Endothelial cell of umbilical vein (primary cell): Measurements from ENCODE around the gene MAGI1. TPM values are rescaled to one million over a fixed set of nuclear protein-coding genes. Genes with fewer than 3 reads are reported as not detected.

Experiments
- BruUV-seq: library from RNA; stranded (reverse); fragments of 400-500 nt; replicated peaks from 2 replicates; lab custom pipeline; 2021; lab: Mats Ljungman, UMichigan
- CTCF ChIA-PET: fragments of 300-600, 350-600 bp; sonication (Branson Sonifier 250); formaldehyde crosslinking; loops from one replicate; lab custom pipeline; 2021; ENCODE audit warnings: antibody characterized with exemption, inconsistent platforms; lab: Charles Lee
- POLR2A ChIA-PET: fragments of 300-600, 350-600 bp; sonication (Branson Sonifier 250); formaldehyde crosslinking; loops from one replicate; lab custom pipeline; 2021; ENCODE audit warnings: antibody characterized with exemption, inconsistent platforms; lab: Charles Lee
- DNase-seq: peaks from one replicate; pipeline ENCODE4 v3.0.0-alpha.2; 2011; ENCODE audit warnings: low read depth, low spot score
- FAIRE-seq: peaks from 2 replicates; lab custom pipeline; 2011; peaks lifted over from hg19 to GRCh38; lab: Jason Lieb, UNC
- H2AFZ ChIP-seq: 2 replicates; pipeline ENCODE4 v1.6.0; 2012; ENCODE audit warnings: low read depth, low read length, control low read depth, inconsistent platforms
- H3K27ac ChIP-seq: 2 replicates; pipeline ENCODE4 v1.5.1; 2011; ENCODE audit warnings: low read depth, mild to moderate bottlenecking, control low read depth, low read length, moderate library complexity; ENCODE audit not compliant: insufficient read depth
- H3K27me3 ChIP-seq, 2 experiments: 2 replicates each; pipeline versions ENCODE4 v1.6.0 to v1.6.1; 2011; ENCODE audit warnings: low read length in 2 of 2, mixed read lengths in 1 of 2; ENCODE audit not compliant: control insufficient read depth in 2 of 2, insufficient read depth in 2 of 2
- H3K36me3 ChIP-seq, 2 experiments: 2 replicates in 1 of 2; 3 replicates in 1 of 2; pipeline ENCODE4 v1.5.1; 2011; ENCODE audit warnings: low read length in 2 of 2, mild to moderate bottlenecking in 1 of 2, moderate library complexity in 1 of 2; ENCODE audit not compliant: control insufficient read depth in 2 of 2, insufficient read depth in 2 of 2; ENCODE audit errors: extremely low read depth in 1 of 2
- H3K4me1 ChIP-seq: 3 replicates; pipeline ENCODE4 v1.5.1; 2011; ENCODE audit warnings: mild to moderate bottlenecking, low read length; ENCODE audit not compliant: control insufficient read depth, insufficient read depth; ENCODE audit errors: extremely low read depth
- H3K4me2 ChIP-seq: 2 replicates; pipeline ENCODE4 v1.6.1; 2011; ENCODE audit warnings: low read length, control low read depth, mixed read lengths; ENCODE audit not compliant: insufficient read depth
- H3K4me3 ChIP-seq, 3 experiments: fragments of 200-600 bp in 1 of 3; sonication (generic), shearing (Covaris generic) in 1 of 3; replicated peaks in 1 of 3; 2 replicates each; pipeline ENCODE4 v1.5.1; 2011 to 2016; ENCODE audit warnings: control low read depth in 3 of 3, low read length in 3 of 3, mild to moderate bottlenecking in 2 of 3, inconsistent platforms in 1 of 3, low read depth in 1 of 3, moderate library complexity in 1 of 3; ENCODE audit not compliant: insufficient read depth in 1 of 3
- H3K79me2 ChIP-seq: 2 replicates; pipeline ENCODE4 v1.6.0; 2012; ENCODE audit warnings: low read length, inconsistent platforms; ENCODE audit not compliant: control insufficient read depth, insufficient read depth
- H3K9ac ChIP-seq: replicated peaks from 2 replicates; pipeline ENCODE3; 2011; ENCODE audit warnings: low read length, control low read depth; ENCODE audit not compliant: insufficient read depth; ENCODE audit errors: extremely low read depth
- H3K9me1 ChIP-seq: replicated peaks from 3 replicates; pipeline ENCODE4 v1.6.0; 2011; ENCODE audit warnings: mild to moderate bottlenecking, low read length; ENCODE audit not compliant: control insufficient read depth, insufficient read depth; ENCODE audit errors: extremely low read depth
- H3K9me3 ChIP-seq: replicated peaks from 2 replicates; pipeline ENCODE4 v1.5.1; 2012; ENCODE audit warnings: low read length, inconsistent platforms; ENCODE audit not compliant: control insufficient read depth, insufficient read depth
- H4K20me1 ChIP-seq: replicated peaks from 2 replicates; pipeline ENCODE3; 2011; ENCODE audit warnings: mild to moderate bottlenecking, low read length; ENCODE audit not compliant: control insufficient read depth, insufficient read depth; ENCODE audit errors: extremely low read depth
- CTCF ChIP-seq, 2 donors: IDR thresholded peaks; 1 replicate in 1 of 2; 2 replicates in 1 of 2; pipeline ENCODE4 v1.5.1; 2011; ENCODE audit warnings: low read length in 2 of 2, mild to moderate bottlenecking in 2 of 2, moderate library complexity in 2 of 2, control low read depth in 1 of 2, inconsistent platforms in 1 of 2, low read depth in 1 of 2; ENCODE audit not compliant: insufficient read depth in 1 of 2; ENCODE audit errors: extremely low read depth in 1 of 2
- EZH2 ChIP-seq: IDR thresholded peaks from 2 replicates; pipeline ENCODE4 v1.6.1; 2012; ENCODE audit warnings: borderline replicate concordance, low read depth, mild to moderate bottlenecking, moderate library complexity, low read length, inconsistent platforms; ENCODE audit not compliant: severe bottlenecking
- FOS ChIP-seq: IDR thresholded peaks from 2 replicates; pipeline ENCODE4 v1.6.1; 2011; ENCODE audit warnings: mild to moderate bottlenecking, low read length, moderate library complexity, borderline replicate concordance; ENCODE audit not compliant: insufficient read depth
- GATA2 ChIP-seq: IDR thresholded peaks from 2 replicates; pipeline ENCODE4 v1.7.0; 2011; ENCODE audit warnings: low read depth, mild to moderate bottlenecking, moderate library complexity, mixed read lengths, low read length; ENCODE audit not compliant: insufficient read length, insufficient read depth
- JUN ChIP-seq: IDR thresholded peaks from 2 replicates; pipeline ENCODE4 v1.6.1; 2011; ENCODE audit warnings: borderline replicate concordance, low read depth; ENCODE audit not compliant: insufficient read length, insufficient read depth
- MAX ChIP-seq: IDR thresholded peaks from 2 replicates; pipeline ENCODE4 v1.6.1; 2011; ENCODE audit not compliant: insufficient read depth, insufficient read length
- MYC ChIP-seq: IDR thresholded peaks from one replicate; pipeline ENCODE4 v1.6.1; 2011; ENCODE audit warnings: mild to moderate bottlenecking, low read depth, low read length
- POLR2A ChIP-seq: IDR thresholded peaks from 2 replicates; pipeline ENCODE4 v1.6.1; 2012; ENCODE audit warnings: low read depth, mild to moderate bottlenecking, control low read depth, low read length
- POLR2AphosphoS5 ChIP-seq: IDR thresholded peaks from 2 replicates; pipeline ENCODE4 v1.6.1; 2012; ENCODE audit warnings: low read depth, mild to moderate bottlenecking, control low read depth, low read length, moderate library complexity; ENCODE audit not compliant: insufficient read depth
- dilution Hi-C: fragments of 300-500 bp; cut with MboI; formaldehyde crosslinking; loops from one replicate; pipeline ENCODE4 v1.15.0; 2019; ENCODE audit warnings: low sequenced_read_pairs; ENCODE audit not compliant: extremely low pct_ligation_motif_present
- intact Hi-C: fragments of 100-400 bp; cut with micrococcal nuclease; formaldehyde crosslinking; loops from one replicate; pipeline ENCODE4 v1.10.0; 2022
- polyA plus RNA-seq, 4 experiments: library from polyadenylated mRNA; depleted of rRNA in 3 of 4; stranded (reverse) in 3 of 4; unstranded in 1 of 4; fragments of >200 nt; gene quantifications; 2 replicates each; pipeline versions ENCODE4 v1.2.1 to v1.2.3, GENCODE V29; 2011 to 2012; ENCODE audit warnings: missing spikeins in 1 of 4
- total RNA-seq: library from RNA; stranded (reverse); gene quantifications from 2 replicates; pipeline ENCODE4 v1.2.3, GENCODE V29; 2021

MAGI1 gene
- total and polyA plus RNA-seq, 2 donors (not counting 3 experiments of a cell fraction or from before 2014, with no cell fraction given) = 10.1 to 47.9 TPM

- POLR2A ChIA-PET = no interaction called here
- no TSS peak for BruUV-seq
These were observed 26.0 kb downstream of the MAGI1 start for GRCh38 chr3:66012711-66013110.

More at GRCh38 chr3:66012711-66013110, 26.0 kb downstream of the MAGI1 start:
- intact Hi-C loops = no loop called here
- TF ChIP-seq EZH2 = no peak
- no peak for TF ChIP-seq CTCF (IDR thresholded peaks at IDR 0.05; ENCODE audit: extremely low read depth in 1 of 2, insufficient read depth in 1 of 2, low read depth in 1 of 2, low read length in 2 of 2)
- no peak for TF ChIP-seq JUN
- TF ChIP-seq MAX = no peak
- no peak for TF ChIP-seq POLR2A
- no peak for TF ChIP-seq POLR2AphosphoS5
- no peak for TF ChIP-seq MYC
- no peak for TF ChIP-seq GATA2
- no peak for TF ChIP-seq FOS
- dilution Hi-C loops = no loop called here
- Histone ChIP-seq H4K20me1 (peaks cover 3% of the 10 kb centered on the region), H3K27me3 (no peaks in the 10 kb centered on the region), H3K9ac (no peak overlapping the region), H3K9me1 (no peaks in the 10 kb centered on the region), H3K79me2 (no peaks in the 10 kb centered on the region), H3K4me2 (no peak overlapping the region), H3K36me3 (no peaks in the 10 kb centered on the region), H3K4me3 (no peak overlapping the region), H3K9me3 (no peaks in the 10 kb centered on the region), H3K27ac (no peak overlapping the region), H2AFZ (no peak overlapping the region), H3K4me1 (peaks cover 6% of the 10 kb centered on the region)
- CTCF ChIA-PET = interaction anchor here (0.7 kb wide), 1 partner anchor 19 kb away, joined by 3 read pairs; no protein-coding TSS in a partner anchor
- no peak for DNase-seq
- no peak for FAIRE-seq
